NOMO-1 treated with dmso at 0.1 percent for 144 hours (cell line): Measurements from ENCODE around the gene PCDHB7.
"Not testable (repeated sequence)": the region's sequence is repeated elsewhere in the genome, so short reads cannot be mapped to it uniquely, and the experiment has no call there.

Experiments used
- DNase-seq: peaks from one replicate; lab custom pipeline; 2025; ENCODE audit not compliant: unreplicated experiment; lab: John Stamatoyannopoulos, UW

PCDHB7 gene

DNA sequence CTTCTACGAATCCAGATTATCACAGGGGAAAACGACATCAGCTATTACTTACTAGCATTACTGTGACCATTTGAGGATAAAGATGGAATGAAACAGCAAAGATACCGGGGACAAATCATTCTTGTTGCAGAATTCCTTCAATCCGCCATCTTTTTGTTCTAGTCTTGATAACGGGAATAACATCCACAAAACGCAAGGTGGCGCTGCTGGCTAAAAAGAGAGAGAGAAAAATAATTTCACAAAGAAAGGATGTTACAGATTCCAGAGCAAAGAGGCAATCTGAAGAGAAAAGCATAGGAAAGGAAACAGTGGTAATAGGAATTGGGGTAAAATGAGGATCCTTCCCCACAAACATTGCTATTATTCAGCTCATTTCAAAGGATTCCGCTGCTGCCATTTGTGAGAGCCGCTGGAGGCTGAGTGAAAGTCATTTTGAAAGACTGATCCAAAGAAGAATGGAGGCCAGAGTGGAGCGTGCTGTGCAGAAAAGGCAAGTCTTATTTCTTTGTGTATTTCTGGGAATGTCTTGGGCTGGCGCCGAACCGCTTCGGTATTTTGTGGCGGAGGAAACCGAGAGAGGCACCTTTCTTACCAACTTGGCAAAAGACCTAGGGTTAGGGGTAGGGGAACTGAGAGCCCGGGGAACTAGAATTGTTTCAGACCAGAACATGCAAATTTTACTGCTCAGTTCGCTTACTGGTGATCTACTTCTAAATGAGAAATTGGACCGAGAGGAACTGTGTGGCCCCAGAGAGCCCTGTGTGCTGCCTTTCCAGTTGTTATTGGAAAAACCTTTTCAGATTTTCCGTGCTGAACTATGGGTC, at the start of gene PCDHB7:
Gene PCDHB7, plus strand, starts transcription at position 264 of the 824 bp plus-strand sequence. Its CDS starts 192 bp downstream, at position 456.
- DNase-seq: no peak

DNA sequence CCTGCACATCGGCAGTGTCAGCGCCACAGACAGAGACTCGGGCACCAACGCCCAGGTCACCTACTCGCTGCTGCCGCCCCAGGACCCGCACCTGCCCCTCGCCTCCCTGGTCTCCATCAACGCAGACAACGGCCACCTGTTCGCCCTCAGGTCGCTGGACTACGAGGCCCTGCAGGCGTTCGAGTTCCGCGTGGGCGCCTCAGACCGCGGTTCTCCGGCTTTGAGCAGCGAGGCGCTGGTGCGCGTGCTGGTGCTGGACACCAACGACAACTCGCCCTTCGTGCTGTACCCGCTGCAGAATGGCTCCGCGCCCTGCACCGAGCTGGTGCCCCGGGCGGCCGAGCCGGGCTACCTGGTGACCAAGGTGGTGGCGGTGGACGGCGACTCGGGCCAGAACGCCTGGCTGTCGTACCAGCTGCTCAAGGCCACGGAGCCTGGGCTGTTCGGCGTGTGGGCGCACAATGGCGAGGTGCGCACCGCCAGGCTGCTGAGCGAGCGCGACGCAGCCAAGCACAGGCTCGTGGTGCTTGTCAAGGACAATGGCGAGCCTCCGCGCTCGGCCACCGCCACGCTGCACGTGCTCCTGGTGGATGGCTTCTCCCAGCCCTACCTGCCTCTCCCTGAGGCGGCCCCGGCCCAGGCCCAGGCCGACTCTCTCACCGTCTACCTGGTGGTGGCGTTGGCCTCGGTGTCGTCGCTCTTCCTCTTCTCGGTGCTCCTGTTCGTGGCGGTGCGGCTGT, 48.9 kb upstream of the PCDHB7 start:
- not testable (repeated sequence) for DNase-seq

DNA sequence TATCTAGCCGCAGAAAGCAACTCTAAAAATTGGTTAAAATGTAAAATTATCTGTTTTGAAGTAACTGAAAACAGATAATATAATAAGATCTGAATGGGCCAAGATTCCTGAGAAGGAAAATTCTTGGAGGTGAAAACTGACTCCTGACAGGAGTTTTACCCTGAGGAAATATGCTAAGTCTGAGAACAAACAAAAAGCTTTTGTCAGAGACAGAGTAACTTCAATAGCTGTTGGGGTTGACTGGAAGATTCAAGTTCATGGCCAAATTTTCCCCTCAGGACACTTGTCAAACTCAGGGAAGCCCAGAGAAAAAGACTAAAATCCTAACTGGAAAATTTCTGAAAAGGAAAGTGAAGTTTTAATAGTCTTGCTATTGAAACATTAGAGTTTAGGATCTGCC, 45.1 kb upstream of the PCDHB7 start:
- DNase-seq: no peak

DNA sequence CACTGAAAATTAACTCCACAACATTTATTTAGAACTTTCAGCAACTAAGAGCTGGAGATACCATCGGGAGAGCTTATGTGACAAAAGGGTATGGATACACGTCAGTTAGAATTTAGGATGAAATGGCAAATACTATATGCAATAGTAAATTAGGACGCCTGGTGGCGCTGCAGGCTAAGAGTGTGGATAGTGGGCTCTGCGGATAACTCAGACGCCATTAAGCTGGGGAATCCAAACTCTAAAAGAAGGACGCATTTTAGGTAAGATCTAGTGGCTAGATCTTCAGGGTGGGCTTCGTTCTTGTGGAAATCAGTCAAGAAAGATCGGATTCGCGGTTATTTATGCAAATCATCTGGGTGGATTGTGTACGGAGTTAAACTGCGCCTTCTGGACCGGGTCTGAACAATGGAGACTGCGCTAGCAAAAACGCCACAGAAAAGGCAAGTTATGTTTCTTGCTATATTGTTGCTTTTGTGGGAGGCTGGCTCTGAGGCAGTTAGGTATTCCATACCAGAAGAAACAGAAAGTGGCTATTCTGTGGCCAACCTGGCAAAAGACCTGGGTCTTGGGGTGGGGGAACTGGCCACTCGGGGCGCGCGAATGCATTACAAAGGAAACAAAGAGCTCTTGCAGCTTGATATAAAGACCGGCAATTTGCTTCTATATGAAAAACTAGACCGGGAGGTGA, 37.3 kb upstream of the PCDHB7 start, which contains the start of gene PCDHB5:
Gene PCDHB5, plus strand, starts transcription at position 177 of the 688 bp plus-strand sequence. Its CDS starts 229 bp downstream, at position 406.
- DNase-seq: no peak

DNA sequence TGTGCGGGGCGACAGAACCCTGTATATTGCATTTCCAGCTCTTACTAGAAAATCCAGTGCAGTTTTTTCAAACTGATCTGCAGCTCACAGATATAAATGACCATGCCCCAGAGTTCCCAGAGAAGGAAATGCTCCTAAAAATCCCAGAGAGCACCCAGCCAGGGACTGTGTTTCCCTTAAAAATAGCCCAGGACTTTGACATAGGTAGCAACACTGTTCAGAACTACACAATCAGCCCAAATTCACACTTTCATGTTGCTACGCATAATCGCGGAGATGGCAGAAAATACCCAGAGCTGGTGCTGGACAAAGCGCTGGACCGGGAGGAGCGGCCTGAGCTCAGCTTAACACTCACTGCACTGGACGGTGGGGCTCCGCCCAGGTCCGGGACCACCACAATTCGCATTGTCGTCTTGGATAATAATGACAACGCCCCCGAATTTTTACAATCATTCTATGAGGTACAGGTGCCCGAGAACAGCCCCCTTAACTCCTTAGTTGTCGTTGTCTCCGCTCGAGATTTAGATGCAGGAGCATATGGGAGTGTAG, 36.7 kb upstream of the PCDHB7 start:
- no peak for DNase-seq

DNA sequence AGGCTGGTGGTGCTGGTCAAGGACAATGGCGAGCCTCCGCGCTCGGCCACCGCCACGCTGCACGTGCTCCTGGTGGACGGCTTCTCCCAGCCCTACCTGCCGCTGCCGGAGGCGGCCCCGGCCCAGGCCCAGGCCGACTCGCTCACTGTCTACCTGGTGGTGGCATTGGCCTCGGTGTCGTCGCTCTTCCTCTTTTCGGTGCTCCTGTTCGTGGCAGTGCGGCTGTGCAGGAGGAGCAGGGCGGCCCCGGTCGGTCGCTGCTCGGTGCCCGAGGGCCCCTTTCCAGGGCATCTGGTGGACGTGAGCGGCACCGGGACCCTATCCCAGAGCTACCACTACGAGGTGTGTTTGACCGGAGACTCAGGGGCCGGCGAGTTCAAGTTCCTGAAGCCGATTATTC, 35.1 kb upstream of the PCDHB7 start:
- DNase-seq: not testable (repeated sequence)

DNA sequence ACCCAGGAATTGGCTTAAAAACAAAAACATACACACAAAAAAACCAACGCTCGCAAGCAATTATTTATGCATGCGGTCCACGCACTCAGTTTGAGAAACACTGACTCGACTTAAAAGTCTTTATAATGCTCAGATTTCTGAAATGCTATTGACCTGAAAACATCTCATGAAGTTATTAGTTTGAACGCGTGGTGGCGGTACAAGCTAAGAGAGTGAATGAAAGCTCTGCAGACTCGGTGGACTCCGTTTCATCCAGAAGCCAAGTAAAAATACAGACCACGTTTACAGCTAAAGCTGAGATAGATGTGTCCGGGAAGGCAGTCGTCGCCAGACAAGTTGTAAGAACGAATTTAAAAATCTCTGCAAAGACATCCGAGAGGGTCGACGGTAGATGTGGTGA, 22.6 kb upstream of the PCDHB7 start, which contains the start of gene PCDHB6:
Gene PCDHB6, plus strand, starts transcription at position 246 of the 400 bp plus-strand sequence. CDS start 201 bp downstream, outside the sequence.
- DNase-seq: no peak

DNA sequence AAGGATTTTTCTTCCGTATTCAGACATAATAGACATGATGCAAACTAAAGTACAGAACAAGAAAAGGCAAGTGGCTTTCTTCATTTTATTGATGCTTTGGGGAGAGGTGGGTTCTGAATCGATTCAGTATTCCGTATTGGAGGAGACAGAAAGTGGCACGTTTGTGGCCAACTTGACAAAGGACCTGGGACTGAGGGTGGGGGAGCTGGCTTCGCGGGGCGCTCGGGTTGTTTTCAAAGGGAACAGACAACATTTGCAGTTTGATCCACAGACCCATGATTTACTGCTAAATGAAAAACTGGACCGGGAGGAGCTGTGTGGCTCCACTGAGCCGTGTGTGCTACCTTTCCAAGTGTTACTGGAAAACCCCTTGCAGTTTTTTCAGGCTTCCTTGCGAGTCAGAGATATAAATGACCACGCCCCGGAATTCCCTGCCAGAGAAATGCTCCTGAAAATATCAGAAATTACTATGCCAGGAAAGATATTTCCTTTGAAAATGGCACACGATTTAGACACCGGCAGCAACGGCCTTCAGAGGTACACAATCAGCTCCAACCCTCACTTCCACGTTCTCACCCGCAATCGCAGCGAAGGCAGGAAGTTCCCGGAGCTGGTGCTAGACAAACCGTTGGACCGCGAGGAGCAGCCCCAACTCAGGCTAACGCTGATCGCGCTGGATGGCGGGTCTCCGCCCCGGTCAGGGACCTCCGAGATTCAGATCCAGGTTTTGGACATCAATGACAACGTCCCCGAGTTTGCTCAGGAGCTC, 22.0 kb upstream of the PCDHB7 start:
- no peak for DNase-seq

DNA sequence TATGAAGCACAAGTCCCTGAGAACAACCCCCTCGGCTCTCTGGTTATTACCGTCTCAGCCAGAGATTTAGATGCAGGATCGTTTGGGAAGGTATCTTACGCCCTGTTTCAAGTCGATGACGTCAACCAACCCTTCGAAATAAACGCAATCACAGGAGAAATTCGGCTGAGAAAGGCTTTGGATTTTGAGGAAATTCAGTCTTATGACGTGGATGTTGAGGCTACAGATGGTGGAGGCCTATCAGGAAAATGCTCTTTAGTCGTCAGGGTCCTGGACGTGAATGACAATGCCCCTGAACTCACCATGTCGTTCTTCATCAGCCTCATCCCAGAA, 21.5 kb upstream of the PCDHB7 start:
- DNase-seq: no peak

DNA sequence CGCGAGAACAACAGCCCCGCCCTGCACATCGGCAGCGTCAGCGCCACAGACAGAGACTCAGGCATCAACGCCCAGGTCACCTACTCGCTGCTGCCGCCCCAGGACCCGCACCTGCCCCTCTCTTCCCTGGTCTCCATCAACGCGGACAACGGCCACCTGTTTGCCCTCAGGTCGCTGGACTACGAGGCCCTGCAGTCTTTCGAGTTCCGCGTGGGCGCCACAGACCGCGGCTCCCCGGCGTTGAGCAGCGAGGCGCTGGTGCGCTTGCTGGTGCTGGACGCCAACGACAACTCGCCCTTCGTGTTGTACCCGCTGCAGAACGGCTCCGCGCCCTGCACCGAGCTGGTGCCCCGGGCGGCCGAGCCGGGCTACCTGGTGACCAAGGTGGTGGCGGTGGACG, 20.8 kb upstream of the PCDHB7 start:
- not testable (repeated sequence) for DNase-seq

DNA sequence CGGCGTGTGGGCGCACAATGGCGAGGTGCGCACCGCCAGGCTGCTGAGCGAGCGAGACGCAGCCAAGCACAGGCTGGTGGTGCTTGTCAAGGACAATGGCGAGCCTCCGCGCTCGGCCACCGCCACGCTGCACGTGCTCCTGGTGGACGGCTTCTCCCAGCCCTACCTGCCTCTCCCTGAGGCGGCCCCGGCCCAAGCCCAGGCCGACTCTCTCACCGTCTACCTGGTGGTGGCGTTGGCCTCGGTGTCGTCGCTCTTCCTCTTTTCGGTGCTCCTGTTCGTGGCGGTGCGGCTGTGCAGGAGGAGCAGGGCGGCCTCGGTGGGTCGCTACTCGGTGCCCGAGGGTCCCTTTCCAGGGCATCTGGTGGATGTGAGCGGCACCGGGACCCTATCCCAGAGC, 20.3 kb upstream of the PCDHB7 start:
- DNase-seq: not testable (repeated sequence)

DNA sequence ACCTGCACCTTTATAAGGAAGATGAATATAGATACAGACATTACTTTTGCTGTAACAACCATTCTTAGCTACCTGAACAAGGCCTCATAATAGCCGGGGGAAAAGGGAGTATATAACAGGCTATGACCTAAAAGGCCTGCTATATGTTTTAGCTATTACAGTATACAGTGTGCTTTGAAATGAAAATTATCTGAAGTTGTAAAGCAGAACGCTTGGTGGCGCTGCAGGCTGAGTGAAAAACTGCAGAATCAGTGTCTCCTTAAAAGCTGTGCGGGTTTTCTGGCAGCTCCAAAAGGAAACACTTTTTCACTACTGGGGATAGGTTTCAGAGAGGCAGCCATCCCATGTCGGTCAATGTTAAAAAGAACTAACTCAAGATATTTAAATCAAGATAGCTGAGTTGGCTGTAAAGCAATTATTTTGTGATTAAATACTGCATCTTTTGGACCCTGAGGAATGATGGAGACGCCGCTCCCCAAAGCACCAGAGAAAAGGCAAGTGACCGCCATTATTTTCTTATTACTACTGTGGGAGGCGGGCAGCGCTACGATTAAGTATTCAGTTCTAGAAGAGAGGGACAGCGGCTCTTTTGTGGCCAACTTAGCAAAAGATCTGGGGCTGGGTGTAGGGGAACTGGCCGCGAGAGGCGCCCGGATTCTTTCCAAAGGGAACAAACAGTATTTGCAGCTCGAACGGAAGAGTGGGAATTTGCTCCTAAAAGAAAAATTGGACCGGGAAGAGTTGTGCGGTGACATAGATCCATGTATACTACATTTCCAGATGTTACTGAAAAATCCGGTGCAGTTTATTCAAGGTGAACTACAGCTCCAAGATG, 16.7 kb upstream of the PCDHB7 start:
- DNase-seq: no peak

DNA sequence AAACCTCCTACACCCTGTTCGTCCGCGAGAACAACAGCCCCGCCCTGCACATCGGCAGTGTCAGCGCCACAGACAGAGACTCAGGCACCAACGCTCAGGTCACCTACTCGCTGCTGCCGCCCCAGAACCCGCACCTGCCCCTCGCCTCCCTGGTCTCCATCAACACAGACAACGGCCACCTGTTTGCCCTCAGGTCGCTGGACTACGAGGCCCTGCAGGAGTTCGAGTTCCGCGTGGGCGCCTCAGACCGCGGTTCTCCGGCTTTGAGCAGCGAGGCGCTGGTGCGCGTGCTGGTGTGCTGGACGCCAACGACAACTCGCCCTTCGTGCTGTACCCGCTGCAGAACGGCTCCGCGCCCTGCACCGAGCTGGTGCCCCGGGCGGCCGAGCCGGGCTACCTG, 15.1 kb upstream of the PCDHB7 start:
- DNase-seq: not testable (repeated sequence)

DNA sequence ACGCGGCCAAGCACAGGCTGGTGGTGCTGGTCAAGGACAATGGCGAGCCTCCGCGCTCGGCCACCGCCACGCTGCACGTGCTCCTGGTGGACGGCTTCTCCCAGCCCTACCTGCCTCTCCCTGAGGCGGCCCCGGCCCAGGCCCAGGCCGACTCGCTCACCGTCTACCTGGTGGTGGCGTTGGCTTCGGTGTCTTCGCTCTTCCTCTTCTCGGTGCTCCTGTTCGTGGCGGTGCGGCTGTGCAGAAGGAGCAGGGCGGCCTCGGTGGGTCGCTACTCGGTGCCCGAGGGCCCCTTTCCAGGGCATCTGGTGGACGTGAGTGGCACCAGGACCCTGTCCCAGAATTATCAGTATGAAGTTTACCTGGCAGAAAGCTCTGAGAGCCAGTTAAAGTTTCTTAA, 14.5 kb upstream of the PCDHB7 start:
- DNase-seq: not testable (repeated sequence)

DNA sequence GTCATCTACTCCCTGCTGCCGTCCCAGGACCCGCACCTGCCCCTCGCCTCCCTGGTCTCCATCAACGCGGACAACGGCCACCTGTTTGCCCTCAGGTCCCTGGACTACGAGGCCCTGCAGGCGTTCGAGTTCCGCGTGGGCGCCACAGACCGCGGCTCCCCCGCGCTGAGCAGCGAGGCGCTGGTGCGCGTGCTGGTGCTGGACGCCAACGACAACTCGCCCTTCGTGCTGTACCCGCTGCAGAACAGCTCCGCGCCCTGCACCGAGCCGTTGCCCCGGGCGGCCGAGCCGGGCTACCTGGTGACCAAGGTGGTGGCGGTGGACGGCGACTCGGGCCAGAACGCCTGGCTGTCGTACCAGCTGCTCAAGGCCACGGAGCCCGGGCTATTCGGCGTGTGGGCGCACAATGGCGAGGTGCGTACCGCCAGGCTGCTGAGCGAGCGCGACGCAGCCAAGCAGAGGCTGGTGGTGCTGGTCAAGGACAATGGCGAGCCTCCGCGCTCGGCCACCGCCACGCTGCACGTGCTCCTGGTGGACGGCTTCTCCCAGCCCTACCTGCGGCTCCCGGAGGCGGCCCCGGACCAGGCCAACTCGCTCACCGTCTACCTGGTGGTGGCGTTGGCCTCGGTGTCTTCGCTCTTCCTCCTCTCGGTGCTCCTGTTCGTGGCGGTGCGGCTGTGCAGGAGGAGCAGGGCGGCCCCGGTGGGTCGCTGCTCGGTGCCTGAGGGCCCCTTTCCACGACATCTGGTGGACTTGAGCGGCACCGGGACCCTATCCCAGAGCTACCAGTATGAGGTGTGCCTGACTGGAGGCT, 2.1 kb downstream of the PCDHB7 start:
- not testable (repeated sequence) for DNase-seq

DNA sequence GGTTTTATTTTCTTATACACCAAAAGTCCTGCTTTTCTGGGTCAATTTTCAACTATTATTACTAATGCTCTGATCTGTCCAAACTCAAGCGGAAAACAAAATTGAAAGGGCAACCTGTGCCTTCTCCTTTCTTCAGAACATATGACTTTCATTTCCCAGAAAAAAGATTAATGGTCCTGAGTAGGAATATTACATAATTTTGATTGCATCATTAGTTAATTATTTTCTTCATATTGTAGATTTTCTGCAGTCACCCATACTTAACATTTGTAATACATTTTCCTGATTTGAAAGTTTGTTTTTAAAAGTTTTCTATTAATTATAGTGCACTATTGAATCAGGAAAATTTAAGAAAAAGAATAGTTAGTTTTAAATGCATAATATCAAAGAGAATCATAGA, 3.5 kb downstream of the PCDHB7 start:
- DNase-seq: no peak

DNA sequence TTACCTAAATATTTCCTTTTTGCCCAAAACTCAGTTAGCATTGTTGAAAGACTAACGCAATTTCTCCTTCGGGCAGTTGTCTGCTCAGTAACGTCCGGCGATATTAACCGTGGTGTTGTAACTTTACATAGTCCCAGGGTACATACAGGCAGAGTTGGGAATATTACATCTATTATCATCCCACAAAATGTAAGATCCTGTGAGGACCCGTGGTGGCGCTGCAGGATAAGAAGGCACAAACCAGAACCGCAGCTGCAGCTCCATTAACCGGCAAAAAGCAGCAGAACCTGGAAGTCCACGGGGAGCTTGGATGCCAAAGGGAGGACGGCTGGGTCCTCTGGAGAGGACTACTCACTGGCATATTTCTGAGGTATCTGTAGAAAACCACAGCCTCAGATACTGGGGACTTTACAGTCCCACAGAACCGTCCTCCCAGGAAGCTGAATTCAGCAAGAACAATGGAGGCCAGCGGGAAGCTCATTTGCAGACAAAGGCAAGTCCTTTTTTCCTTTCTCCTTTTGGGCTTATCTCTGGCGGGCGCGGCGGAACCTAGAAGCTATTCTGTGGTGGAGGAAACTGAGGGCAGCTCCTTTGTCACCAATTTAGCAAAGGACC, 5.2 kb downstream of the PCDHB7 start, which contains the start of gene PCDHB8:
Gene PCDHB8, plus strand, starts transcription at position 214 of the 615 bp plus-strand sequence. Its CDS starts 245 bp downstream, at position 459.
- not testable (repeated sequence) for DNase-seq

DNA sequence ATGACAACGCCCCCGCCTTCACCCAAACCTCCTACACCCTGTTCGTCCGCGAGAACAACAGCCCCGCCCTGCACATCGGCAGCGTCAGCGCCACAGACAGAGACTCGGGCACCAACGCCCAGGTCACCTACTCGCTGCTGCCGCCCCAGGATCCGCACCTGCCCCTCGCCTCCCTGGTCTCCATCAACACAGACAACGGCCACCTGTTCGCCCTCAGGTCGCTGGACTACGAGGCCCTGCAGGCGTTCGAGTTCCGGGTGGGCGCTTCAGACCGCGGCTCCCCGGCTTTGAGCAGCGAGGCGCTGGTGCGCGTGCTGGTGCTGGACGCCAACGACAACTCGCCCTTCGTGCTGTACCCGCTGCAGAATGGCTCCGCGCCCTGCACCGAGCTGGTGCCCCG, 6.9 kb downstream of the PCDHB7 start:
- DNase-seq: not testable (repeated sequence)
